GM19438 (cell line): Measurements from ENCODE around the gene ZFP37.
"Not testable (repeated sequence)": the region's sequence is repeated elsewhere in the genome, so short reads cannot be mapped to it uniquely, and the experiment has no call there.

Experiments used
- ATAC-seq: cut with Tn5 transposase; IDR thresholded peaks from one replicate; pipeline ENCODE4 v1.9.1; 2021; ENCODE audit warnings: low read depth; ENCODE audit not compliant: unreplicated experiment

Gene ZFP37

DNA sequence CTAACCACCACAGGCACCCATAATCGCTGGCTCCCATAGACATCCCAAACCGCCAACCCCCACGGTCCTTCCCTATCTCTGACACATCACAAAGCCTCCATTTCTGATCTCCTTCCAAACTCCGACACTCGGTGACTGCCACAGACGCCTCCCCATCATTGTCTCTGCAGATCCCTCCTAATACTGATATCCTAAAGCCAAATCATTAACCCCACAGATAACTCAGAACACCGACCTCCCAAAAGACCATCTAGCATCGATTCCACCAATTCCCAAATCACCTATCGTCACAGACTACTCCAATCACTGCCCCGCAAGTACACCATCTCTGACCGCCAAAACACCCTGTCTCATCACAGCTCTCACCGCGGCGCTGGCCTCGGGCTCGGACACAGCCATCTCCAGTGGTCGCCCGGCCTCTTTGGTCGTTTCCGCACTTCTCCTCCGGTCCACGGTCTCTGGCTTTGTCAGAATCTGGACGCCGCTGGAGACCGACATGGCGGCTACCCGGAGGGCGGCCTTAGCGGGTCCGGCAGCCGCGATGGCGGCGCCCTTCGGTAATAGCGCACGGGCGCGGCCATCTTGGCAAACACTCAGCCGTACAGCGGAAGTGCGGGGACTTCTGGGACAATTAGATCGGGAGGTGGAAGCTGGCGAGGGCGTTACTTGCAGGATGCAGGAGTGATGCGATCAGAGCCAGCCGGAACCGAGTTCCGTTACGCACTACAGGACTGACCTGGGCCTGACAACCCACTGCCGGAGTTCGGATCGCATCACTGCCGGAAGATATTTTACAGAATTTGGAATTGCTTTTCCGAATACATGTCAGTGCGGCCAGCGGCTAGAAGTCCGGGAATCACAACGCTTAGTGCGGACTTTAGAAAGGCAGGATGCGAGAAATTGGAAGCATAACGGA lies at the start of gene ZFP37:
Gene ZFP37 (minus strand): TSS at position 534 of the 916 bp plus-strand sequence. CDS start 36 bp downstream, at position 498.
- peak; percentile 100 for ATAC-seq

DNA sequence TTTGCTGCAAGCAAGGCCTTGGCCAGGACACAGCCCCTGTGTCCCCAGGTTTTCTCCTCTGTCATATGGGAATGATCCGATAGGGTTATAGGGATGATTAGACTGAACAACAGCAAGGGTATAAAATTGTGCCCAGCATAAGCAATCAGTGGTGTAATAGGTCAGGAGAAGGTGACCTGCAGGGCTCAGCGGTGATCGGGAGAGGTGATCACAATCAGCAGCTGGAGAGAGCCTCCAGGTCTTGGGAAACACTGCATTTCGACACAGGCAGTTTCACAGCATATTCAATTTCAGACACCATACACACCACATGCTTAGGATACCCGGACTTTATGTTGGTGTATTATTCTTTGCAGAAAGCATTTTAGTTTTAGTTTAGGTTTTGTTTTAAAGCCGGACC lies 48.8 kb upstream of the ZFP37 start:
- ATAC-seq, result not testable (repeated sequence)

DNA sequence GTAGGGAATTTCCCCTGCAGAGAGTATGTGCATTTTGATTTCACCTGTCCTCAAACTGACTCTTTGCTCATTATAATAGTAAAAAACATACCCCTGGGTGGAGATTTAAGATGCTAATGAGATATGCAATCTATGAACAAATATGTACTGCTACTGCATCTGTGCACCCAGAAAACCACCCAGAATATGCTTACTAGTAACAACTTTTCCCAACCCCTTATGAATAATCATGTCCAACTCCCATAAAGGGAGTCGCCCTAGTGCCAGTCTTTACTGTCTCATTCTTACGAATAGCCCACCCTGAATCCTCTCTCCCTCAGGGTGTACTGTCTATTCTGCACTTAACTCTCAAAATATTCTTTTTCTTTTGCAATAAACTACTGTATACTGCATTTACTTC lies 39.0 kb upstream of the ZFP37 start:
- no peak for ATAC-seq

GRCh38 chr9:113089924-113090323 lies 33.4 kb upstream of the ZFP37 start:
- not testable (repeated sequence) for ATAC-seq

DNA sequence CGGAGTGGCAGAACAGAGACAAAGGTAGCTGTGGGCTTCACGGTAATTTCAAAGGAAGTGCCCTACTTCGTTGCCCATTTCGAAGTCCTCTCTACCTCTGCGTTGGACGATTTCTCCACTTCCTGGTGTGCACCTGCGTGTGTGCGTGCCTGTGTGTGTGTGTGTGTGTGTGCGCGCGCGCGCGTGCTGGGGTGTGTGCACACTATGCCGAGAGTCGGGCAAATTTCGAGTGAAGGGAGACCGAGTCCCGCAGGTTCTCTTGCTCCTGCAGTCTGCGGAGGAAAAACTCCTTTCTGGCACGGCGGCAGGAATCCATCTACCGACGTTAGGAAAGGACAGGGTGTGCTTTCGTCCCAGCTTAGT lies 32.6 kb upstream of the ZFP37 start:
- ATAC-seq, result not testable (repeated sequence)

DNA sequence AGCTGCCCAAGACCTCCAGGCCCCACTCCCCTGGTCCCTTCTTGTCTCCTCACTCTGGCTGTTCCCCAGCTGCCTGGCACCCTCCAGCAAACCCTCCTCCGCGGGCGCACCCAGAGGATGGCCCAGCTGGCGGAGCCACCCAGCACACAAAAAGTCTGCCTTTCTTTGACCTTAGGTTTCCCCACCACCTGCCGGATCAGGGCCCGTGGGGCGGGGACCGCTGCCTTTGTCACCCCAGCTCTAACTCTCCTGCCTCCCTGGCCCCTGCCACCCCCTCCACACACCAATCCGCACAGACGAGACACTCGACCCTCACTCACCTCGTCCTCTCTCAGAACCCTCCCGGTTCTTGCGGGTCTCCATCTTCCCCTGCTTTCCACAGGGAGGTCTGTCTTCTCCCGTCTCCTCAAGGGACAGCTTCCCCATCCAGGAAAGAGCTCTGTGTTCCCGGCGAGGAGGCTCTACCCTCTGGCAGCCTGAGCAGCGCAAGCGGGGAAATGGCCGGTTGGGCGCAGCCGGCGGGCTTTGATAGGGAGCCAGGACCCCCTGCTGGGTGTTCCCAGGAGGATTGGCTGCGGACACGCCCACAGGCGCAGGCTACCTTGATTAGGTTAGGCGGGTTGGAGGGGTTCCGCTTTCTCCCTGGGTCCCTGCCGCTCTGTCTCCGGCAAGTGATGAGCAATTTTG lies 32.1 kb upstream of the ZFP37 start:
- not testable (repeated sequence) for ATAC-seq

DNA sequence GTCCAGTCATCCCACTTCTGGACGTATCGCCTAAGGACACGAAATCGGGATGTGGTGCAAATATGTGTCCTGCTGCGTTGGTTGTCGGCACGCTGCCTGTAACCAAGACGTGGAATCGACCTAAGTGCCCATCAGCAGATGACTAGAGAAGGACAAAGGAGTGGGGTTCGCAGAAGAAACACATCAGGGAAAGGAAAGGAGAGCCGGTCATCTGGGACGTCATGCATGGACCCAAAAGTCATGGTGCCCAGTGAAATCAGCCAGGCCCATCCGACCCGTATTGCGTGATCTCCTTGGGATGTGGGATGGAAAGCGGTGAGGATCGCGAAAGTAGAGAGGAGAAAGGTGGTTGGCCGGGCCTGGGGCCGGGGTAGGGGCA lies 6.4 kb upstream of the ZFP37 start:
- not testable (repeated sequence) for ATAC-seq

GRCh38 chr9:113062256-113062931 lies 5.9 kb upstream of the ZFP37 start:
- not testable (repeated sequence) for ATAC-seq

DNA sequence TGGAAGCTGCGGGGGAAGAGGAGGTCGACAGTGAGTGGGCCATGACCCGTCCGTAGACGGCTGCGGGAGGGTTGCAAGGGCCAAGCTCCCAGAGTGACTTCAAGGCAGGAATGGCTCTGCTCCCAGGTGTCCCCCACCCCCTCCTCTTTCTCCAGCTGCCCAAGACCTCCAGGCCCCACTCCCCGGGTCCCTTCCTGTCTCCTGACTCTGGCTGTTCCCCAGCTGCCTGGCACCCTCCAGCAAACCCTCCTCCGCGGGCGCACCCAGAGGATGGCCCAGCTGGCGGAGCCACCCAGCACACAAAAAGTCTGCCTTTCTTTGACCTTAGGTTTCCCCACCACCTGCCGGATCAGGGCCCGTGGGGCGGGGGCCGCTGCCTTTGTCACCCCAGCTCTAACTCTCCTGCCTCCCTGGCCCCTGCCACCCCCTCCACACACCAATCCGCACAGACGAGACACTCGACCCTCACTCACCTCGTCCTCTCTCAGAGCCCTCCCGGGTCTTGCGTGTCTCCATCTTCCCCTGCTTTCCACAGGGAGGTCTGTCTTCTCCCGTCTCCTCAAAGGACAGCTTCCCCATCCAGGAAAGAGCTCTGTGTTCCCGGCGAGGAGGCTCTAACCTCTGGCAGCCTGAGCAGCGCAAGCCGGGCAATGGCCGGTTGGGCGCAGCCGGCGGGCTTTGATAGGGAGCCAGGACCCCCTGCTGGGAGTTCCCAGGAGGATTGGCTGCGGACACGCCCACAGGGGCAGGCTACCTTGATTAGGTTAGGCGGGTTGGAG lies 4.7 kb upstream of the ZFP37 start:
- not testable (repeated sequence) for ATAC-seq

- not testable (repeated sequence) for ATAC-seq
Observed at GRCh38 chr9:113059581-113060284, 3.2 kb upstream of the ZFP37 start.

DNA sequence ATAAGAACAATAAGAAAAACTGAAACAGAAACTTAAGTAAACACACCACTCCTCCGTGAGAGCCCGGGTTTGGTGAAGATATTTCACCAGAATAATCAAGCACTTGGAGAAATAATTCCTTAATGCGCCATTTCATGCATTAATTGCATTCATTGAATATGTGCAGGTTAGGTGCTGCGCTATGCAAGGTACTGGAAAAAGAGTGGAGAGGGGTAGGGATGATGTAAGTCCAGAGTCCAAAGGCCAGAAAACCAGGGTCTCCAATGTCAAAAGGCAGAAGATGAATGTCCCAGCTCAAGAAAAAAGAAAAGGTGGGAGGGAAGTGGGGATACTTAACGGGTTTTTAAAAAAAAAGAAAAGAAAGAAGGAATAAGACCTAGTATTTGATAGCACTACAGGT lies 669 bp upstream of the ZFP37 start:
- no peak for ATAC-seq

GRCh38 chr9:113042884-113043657 lies 13.5 kb downstream of the ZFP37 start:
- no peak for ATAC-seq

DNA sequence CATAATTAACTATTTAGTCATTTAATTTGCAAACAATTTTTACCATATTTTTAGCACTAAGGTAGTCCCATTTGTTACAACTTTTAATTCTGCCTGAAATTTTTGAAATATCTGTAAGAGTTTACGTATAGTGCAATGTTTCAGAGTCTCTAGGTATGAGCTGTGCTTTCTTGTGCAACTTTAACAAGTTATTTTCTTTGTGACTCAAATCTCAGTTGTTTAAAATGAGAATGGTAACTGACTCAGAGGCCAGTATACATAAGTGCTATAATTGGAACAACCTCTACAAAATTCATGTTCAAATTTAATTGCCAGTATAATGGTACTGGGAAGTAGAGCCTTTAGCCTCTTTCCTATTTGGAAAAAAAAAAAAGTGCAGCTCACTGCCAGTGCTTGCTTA lies 30.3 kb downstream of the ZFP37 start:
- ATAC-seq, result no peak

DNA sequence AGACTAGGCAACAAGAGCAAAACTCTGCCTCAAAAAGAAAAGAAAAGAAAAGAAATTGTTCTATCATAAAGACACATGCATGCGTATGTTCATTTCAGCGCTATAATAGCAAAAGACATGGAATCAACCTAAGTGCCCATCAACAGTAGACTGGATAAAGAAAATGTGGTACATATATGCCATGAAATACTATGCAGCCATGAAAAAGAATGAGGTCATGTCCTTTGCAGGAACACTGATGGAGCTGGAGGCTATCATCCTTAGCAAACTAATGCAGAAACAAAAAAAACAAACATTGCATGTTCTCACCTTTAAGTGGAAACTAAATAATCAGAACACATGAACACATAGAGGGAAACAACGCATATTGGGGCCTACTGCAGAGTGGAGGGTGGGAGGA lies 38.3 kb downstream of the ZFP37 start:
- no peak for ATAC-seq

- no peak for ATAC-seq
Observed at GRCh38 chr9:113012492-113012891, 44.0 kb downstream of the ZFP37 start.

GRCh38 chr9:113011911-113012381 lies 44.6 kb downstream of the ZFP37 start, which contains the start of gene ZNF883:
Gene ZNF883, minus strand, starts transcription at chr9:113012192.
- ATAC-seq, result no peak

- no peak for ATAC-seq
Observed at GRCh38 chr9:113005777-113006176, 50.7 kb downstream of the ZFP37 start.

- no peak for ATAC-seq
Observed at GRCh38 chr9:112997236-112997941, 59.1 kb downstream of the ZFP37 start.
